GM12801 (cell line): ENCODE data around the gene CYP4F11.

Source experiments
- TF ChIP-seq, protein P1 (sequence below): IDR thresholded peaks from one replicate; pipeline ENCODE4 v1.5.1; 2011; ENCODE audit warnings: control low read depth; ENCODE audit not compliant: insufficient read length; ENCODE audit errors: extremely low read depth

Gene CYP4F11

DNA sequence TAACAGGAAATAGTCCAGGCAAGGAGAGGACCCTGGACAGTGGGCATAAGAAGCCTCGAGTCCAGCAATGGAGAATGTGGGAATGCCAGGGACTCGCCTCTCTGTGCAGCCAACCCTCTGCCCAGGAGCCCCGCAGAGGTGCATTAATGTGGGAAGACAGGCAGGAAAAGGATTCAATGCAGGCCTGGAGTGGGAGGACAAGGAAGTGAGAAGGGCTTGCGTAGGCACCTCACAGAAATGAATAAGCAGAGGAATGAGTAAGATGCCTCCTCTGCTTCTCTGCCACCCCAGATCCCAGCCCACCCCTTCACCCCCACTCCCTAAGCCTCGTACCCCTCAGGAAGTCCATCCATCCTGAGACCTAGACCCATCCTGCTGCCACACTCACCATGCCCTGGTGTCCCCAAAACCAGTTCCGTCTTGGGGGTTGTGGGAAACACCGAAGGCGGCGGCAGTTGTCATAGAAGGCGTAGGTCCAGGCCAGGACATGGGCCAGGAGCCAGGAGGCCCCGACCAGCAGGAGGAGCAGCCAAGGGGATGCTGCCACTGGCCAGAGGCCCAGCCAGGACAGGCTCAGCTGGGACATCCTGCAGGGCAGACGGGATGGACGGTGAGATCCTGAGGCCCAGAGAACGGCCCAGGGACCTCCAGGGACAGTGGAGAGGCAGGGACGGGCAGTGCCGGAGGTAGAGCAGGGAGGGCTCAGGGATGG lies 37.1 kb downstream of the CYP4F11 start:
- TF ChIP-seq, protein P1, sequence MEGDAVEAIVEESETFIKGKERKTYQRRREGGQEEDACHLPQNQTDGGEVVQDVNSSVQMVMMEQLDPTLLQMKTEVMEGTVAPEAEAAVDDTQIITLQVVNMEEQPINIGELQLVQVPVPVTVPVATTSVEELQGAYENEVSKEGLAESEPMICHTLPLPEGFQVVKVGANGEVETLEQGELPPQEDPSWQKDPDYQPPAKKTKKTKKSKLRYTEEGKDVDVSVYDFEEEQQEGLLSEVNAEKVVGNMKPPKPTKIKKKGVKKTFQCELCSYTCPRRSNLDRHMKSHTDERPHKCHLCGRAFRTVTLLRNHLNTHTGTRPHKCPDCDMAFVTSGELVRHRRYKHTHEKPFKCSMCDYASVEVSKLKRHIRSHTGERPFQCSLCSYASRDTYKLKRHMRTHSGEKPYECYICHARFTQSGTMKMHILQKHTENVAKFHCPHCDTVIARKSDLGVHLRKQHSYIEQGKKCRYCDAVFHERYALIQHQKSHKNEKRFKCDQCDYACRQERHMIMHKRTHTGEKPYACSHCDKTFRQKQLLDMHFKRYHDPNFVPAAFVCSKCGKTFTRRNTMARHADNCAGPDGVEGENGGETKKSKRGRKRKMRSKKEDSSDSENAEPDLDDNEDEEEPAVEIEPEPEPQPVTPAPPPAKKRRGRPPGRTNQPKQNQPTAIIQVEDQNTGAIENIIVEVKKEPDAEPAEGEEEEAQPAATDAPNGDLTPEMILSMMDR: no peak

DNA sequence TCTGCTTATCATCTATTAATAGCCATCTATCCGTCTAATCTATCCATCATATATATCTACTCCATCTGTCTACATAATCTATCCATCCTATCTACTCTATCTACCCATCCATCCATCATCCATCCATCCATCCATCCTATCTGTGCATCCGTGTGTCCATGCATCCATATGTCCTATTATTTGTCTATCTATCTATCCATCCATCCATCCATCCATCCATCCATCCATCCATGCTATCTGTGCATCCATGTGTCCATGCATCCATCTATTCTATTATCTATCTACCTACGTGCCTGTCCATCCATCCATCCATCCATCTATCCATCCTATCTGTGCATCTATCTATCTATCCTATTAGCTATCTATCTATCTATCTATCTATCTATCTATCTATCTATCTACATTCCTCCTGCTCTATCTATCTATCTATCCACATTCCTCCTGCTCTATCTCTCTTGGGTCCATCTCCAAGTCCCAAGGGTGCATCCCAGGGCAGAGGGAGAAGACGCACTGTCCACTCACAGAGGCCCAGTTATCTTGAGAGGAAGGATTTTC lies 38.4 kb downstream of the CYP4F11 start:
- TF ChIP-seq, protein P1: no peak

DNA sequence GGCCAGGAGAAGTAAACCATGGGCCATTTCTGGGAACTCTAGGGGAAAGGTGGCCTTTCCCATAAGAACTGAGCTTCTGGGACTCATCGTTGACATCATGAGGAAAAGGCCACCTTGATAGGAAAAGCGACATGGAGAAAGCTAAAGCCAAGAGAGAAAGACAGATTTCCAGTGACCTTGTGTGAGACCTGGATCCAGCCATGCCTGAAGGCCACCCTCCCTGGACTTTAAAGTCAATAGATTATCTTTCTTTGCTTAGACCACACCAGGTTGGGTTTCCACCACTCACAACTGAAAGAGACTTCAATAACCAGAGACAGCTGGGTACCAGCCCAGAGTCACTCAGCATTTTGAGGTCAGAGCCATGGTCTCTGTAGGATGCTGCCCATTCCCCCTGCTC lies 40.0 kb downstream of the CYP4F11 start:
- TF ChIP-seq, protein P1: no peak

- TF ChIP-seq, protein P1: no peak
Observed at GRCh38 chr19:15893477-15893876, 40.9 kb downstream of the CYP4F11 start.

DNA sequence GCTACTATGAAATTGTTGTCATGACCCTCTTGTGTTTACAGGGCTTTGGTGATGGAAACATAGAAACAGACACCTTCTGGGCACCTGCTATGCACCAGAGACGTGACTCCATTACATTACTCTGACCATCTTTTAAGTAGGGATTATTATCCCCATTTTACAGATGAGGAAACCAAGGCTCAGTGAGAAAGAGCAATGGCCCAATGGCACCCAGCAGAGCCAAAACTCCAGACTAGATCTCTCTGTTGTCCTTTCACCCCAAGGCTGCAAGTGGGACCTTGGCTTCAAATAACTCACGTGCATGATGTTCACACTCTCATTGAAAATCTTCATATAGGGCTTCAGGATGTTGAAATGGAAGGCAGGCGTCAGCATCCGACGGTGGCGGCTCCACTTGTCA lies 42.3 kb downstream of the CYP4F11 start:
- TF ChIP-seq, protein P1: no peak

- TF ChIP-seq, protein P1: no peak
Observed at GRCh38 chr19:15891434-15891833, 42.9 kb downstream of the CYP4F11 start.

DNA sequence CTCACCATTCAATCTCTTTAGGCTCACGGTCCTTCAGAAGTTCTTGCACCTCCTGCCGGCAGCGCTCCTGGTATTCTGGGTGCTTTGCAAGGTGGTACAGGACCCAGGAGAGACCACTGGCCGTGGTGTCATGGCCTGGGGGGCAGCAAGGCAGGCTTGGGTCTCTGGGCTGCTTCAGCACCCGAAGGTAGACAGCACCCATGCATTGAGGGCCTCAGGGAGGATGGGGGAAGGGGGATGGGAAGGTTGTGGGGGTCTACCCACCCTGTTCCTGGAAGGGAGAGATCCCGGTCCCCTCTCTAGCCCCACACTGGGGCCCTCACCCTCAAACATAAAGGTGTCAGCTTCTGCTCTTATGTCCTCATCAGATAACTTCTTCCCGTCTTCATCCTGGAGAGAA lies 48.4 kb downstream of the CYP4F11 start:
- TF ChIP-seq, protein P1: no peak
